HCT116 (cell line): ENCODE measurements around the gene CHST12. TPM values are rescaled to one million over a fixed set of nuclear protein-coding genes. Genes with fewer than 3 reads are reported as not detected.

ENCODE experiments used
- ATAC-seq: fragments of 200-7000 bp; cut with Tn5 transposase; 2 replicates; pipeline ENCODE4 v1.9.1; 2020; ENCODE audit warnings: mild to moderate bottlenecking, moderate library complexity
- BruUV-seq: library from RNA; stranded (reverse); fragments of 400-500 nt; replicated peaks from 2 replicates; lab custom pipeline; 2021; lab: Mats Ljungman, UMichigan
- CTCF ChIA-PET: fragments of 300-600 bp; sonication (Branson Sonifier 250); formaldehyde crosslinking; loops from one replicate; lab custom pipeline; 2021; ENCODE audit warnings: antibody characterized with exemption; lab: Charles Lee
- POLR2A ChIA-PET: fragments of 300-600, 350-600 bp; sonication (Branson Sonifier 250); formaldehyde crosslinking; loops from one replicate; lab custom pipeline; 2021; ENCODE audit warnings: antibody characterized with exemption; lab: Charles Lee
- RAD21 ChIA-PET, 2 experiments: fragments of 300-600 bp; sonication (Branson Sonifier 250); formaldehyde crosslinking; loops; one replicate each; lab custom pipeline; 2023; ENCODE audit warnings: low total read pairs in 2 of 2; ENCODE audit not compliant: uncharacterized antibody in 2 of 2, unreplicated experiment in 2 of 2, low non-redundant PET in 1 of 2; lab: Charles Lee
- DNase-seq: peaks from one replicate; pipeline ENCODE4 v3.0.0-alpha.2; 2010; ENCODE audit warnings: low read depth, low spot score
- H2AFZ ChIP-seq: fragments of 200-600 bp; shearing (Covaris generic), sonication (generic); 2 replicates; pipeline ENCODE4 v1.6.1; 2017; ENCODE audit warnings: low read depth, mixed run types, mixed read lengths, antibody characterized with exemption, low read length; ENCODE audit not compliant: poor library complexity, severe bottlenecking
- H3K27ac ChIP-seq: 2 replicates; pipeline ENCODE4 v1.5.1; 2012; ENCODE audit warnings: low read depth, low read length
- H3K27me3 ChIP-seq: fragments of 200-600 bp; sonication (generic); 2 replicates; pipeline ENCODE4 v1.6.1; 2016; ENCODE audit warnings: mixed run types, low read length, mixed read lengths; ENCODE audit not compliant: insufficient read depth
- H3K36me3 ChIP-seq, 2 experiments: fragments of 200-500 bp in 1 of 2; fragments of 200-600 bp in 1 of 2; sonication (Bioruptor generic) in 1 of 2; sonication (generic) in 1 of 2; 2 replicates each; pipeline versions ENCODE4 v1.5.1 to v1.6.1; 2014 to 2016; ENCODE audit warnings: low read length in 2 of 2, inconsistent platforms in 1 of 2, mixed read lengths in 1 of 2, mixed run types in 1 of 2; ENCODE audit not compliant: insufficient read depth in 2 of 2, control insufficient read depth in 1 of 2
- H3K4me1 ChIP-seq, 2 experiments: fragments of 200-600 bp in 1 of 2; sonication (generic) in 1 of 2; 2 replicates each; pipeline versions ENCODE4 v1.5.1 to v1.6.1; 2012 to 2017; ENCODE audit warnings: low read length in 2 of 2, inconsistent platforms in 1 of 2, mild to moderate bottlenecking in 1 of 2, mixed read lengths in 1 of 2, mixed run types in 1 of 2, moderate library complexity in 1 of 2; ENCODE audit not compliant: insufficient read depth in 2 of 2, control insufficient read depth in 1 of 2
- H3K4me2 ChIP-seq: fragments of 200-600 bp; sonication (generic); 2 replicates; pipeline ENCODE4 v1.6.1; 2017; ENCODE audit warnings: mixed run types, low read length, mixed read lengths
- H3K4me3 ChIP-seq, 2 experiments: fragments of 200-600 bp in 1 of 2; sonication (generic) in 1 of 2; replicated peaks in 1 of 2; 2 replicates each; pipeline ENCODE4 v1.5.1; 2011 to 2016; ENCODE audit warnings: low read length in 2 of 2, control low read depth in 1 of 2, low read depth in 1 of 2, mild to moderate bottlenecking in 1 of 2, mixed read lengths in 1 of 2, mixed run types in 1 of 2
- H3K79me2 ChIP-seq: fragments of 200-600 bp; sonication (generic); 2 replicates; pipeline ENCODE4 v1.6.1; 2017; ENCODE audit warnings: mild to moderate bottlenecking, mixed run types, low read length, moderate library complexity, mixed read lengths; ENCODE audit not compliant: insufficient read depth
- H3K9ac ChIP-seq: fragments of 200-600 bp; sonication (generic); 2 replicates; pipeline ENCODE4 v1.6.1; 2016; ENCODE audit warnings: low read length, mixed read lengths
- H3K9me2 ChIP-seq: fragments of 200-600 bp; sonication (generic), shearing (Covaris generic); 2 replicates; pipeline ENCODE4 v1.6.1; 2017; ENCODE audit warnings: mixed run types, mild to moderate bottlenecking, moderate library complexity; ENCODE audit not compliant: insufficient read depth
- H3K9me3 ChIP-seq, 2 experiments: fragments of 200-500 bp in 1 of 2; fragments of 200-600 bp in 1 of 2; sonication (Bioruptor generic) in 1 of 2; sonication (generic) in 1 of 2; 2 replicates each; pipeline ENCODE4 v1.6.1; 2014 to 2017; ENCODE audit warnings: low read length in 2 of 2, mixed read lengths in 2 of 2, inconsistent platforms in 1 of 2, low read depth in 1 of 2, mild to moderate bottlenecking in 1 of 2, mixed run types in 1 of 2, moderate library complexity in 1 of 2; ENCODE audit not compliant: control insufficient read depth in 1 of 2, insufficient read depth in 1 of 2
- H4K20me1 ChIP-seq: fragments of 200-600 bp; sonication (generic), shearing (Covaris generic); 2 replicates; pipeline ENCODE4 v1.6.1; 2017; ENCODE audit warnings: mixed run types, mild to moderate bottlenecking, moderate library complexity; ENCODE audit not compliant: insufficient read depth
- CEBPB ChIP-seq: IDR thresholded peaks from 2 replicates; pipeline ENCODE4 v1.6.1; 2012; ENCODE audit warnings: low read depth
- CTCF ChIP-seq, 3 experiments: fragments of 200-600 bp in 1 of 3; sonication (generic) in 1 of 3; IDR thresholded peaks in 2 of 3; conservative IDR thresholded peaks in 1 of 3; 2 replicates each; pipeline ENCODE4 v1.5.1; 2012 to 2017; ENCODE audit warnings: low read depth in 2 of 3, low read length in 2 of 3, antibody characterized with exemption in 1 of 3, borderline replicate concordance in 1 of 3, control low read depth in 1 of 3, mild to moderate bottlenecking in 1 of 3, mixed read lengths in 1 of 3, mixed run types in 1 of 3, moderate library complexity in 1 of 3; ENCODE audit not compliant: insufficient read depth in 1 of 3
- EZH2 ChIP-seq: fragments of 200-600 bp; sonication (generic); IDR thresholded peaks from 2 replicates; pipeline ENCODE4 v1.6.1; 2017; ENCODE audit warnings: antibody characterized with exemption, mixed run types
- FOSL1 ChIP-seq: IDR thresholded peaks from 2 replicates; pipeline ENCODE4 v1.6.1; 2012; ENCODE audit warnings: low read depth
- JUND ChIP-seq: IDR thresholded peaks from 2 replicates; pipeline ENCODE4 v1.6.1; 2012
- POLR2A ChIP-seq: IDR thresholded peaks from 2 replicates; pipeline ENCODE4 v1.7.0; 2011; ENCODE audit warnings: borderline replicate concordance; ENCODE audit not compliant: insufficient read depth, insufficient read length; ENCODE audit errors: extremely low read depth
- POLR2AphosphoS5 ChIP-seq: IDR thresholded peaks from 2 replicates; pipeline ENCODE4 v1.6.1; 2011; ENCODE audit warnings: mild to moderate bottlenecking, low read depth, low read length, moderate library complexity
- REST ChIP-seq: IDR thresholded peaks from 2 replicates; pipeline ENCODE4 v1.6.1; 2012; ENCODE audit warnings: low read depth
- YY1 ChIP-seq: IDR thresholded peaks from 2 replicates; pipeline ENCODE4 v1.6.1; 2011; ENCODE audit warnings: low read length, low read depth, moderate library complexity, mild to moderate bottlenecking; ENCODE audit not compliant: insufficient replicate concordance; ENCODE audit errors: extremely low read depth
- intact Hi-C: fragments of 100-400 bp; cut with micrococcal nuclease; formaldehyde crosslinking; loops from 2 replicates; pipeline ENCODE4 v1.10.0; 2022
- total RNA-seq: library from RNA; stranded (reverse); gene quantifications from one replicate; pipeline ENCODE4 v1.2.1, GENCODE V29; 2021; ENCODE audit not compliant: unreplicated experiment

CHST12 gene
- total RNA-seq, 1 experiment from 2014 or later, result 14.2 TPM

GRCh38 chr7:2381881-2382509, 21.4 kb upstream of the CHST12 start:
- no peaks in the 10 kb centered on the region for H3K27me3 ChIP-seq
- H2AFZ ChIP-seq, result no peak overlapping the region
- RAD21 ChIA-PET, result no interaction called here
- POLR2A ChIA-PET, result no interaction called here
- peaks cover 18% of the 10 kb centered on the region for H3K79me2 ChIP-seq
- no peak overlapping the region; the same call in 1 of the 2 replicates for H3K27ac ChIP-seq
- ATAC-seq, result no peak
- H3K4me1 ChIP-seq, result peaks cover 3 to 6% of the 10 kb centered on the region in 2 experiments
- no peak overlapping the region for H3K4me2 ChIP-seq
- TF ChIP-seq POLR2AphosphoS5, result 0 out of 2 replicates have a peak, but pooled peaks have one; percentile 8
- no peak for TF ChIP-seq POLR2A
- TF ChIP-seq, all 23 proteins: peak for 1
- Histone ChIP-seq H4K20me1 (no peaks in the 10 kb centered on the region), H3K9me3 (no peaks in the 10 kb centered on the region), H3K4me3 (no peak overlapping the region), H3K9me2 (no peaks in the 10 kb centered on the region), H3K9ac (no peak overlapping the region), H3K36me3 (peaks cover 23 to 29% of the 10 kb centered on the region in 2 experiments; a peak in 3 of 4 replicates)
- BruUV-seq, result no TSS peak
- DNase-seq, result no peak
- CTCF ChIA-PET, result no interaction called here
- intact Hi-C loops, result no loop called here

GRCh38 chr7:2383543-2384274, 19.7 kb upstream of the CHST12 start:
- H3K4me3 ChIP-seq, result no peak overlapping the region
- no peaks in the 10 kb centered on the region for H3K9me2 ChIP-seq
- peaks cover 14 to 25% of the 10 kb centered on the region in 2 experiments; a peak in 3 of 4 replicates for H3K36me3 ChIP-seq
- peaks cover 3 to 6% of the 10 kb centered on the region in 2 experiments for H3K4me1 ChIP-seq
- no peaks in the 10 kb centered on the region for H3K27me3 ChIP-seq
- CTCF ChIA-PET, result interaction anchor here (1.2 to 1.9 kb wide), 2 partner anchors 48 to 85 kb away, joined by 4 to 10 read pairs; no protein-coding TSS in a partner anchor
- H3K9me3 ChIP-seq, result no peaks in the 10 kb centered on the region
- no peak overlapping the region for H3K9ac ChIP-seq
- H3K79me2 ChIP-seq, result peaks cover 8% of the 10 kb centered on the region; the same call in 1 of the 2 replicates
- H4K20me1 ChIP-seq, result no peaks in the 10 kb centered on the region
- H2AFZ ChIP-seq, result no peak overlapping the region
- POLR2A ChIA-PET, result no interaction called here
- H3K4me2 ChIP-seq, result no peak overlapping the region
- intact Hi-C loops, result no loop called here
- H3K27ac ChIP-seq, result no peak overlapping the region
- no TSS peak for BruUV-seq
- ATAC-seq (peak; percentile 10; the same call in 1 of the 2 replicates), DNase-seq (no peak)
- RAD21 ChIA-PET, result no interaction called here
- TF ChIP-seq YY1 (no peak), JUND (no peak), CEBPB (no peak), FOSL1 (no peak), POLR2AphosphoS5 (no peak), REST (no peak), CTCF (IDR thresholded peaks at IDR 0.05 in 2 of 3, conservative IDR thresholded peaks at IDR 0.05 in 1 of 3; ENCODE audit: borderline replicate concordance in 1 of 3, insufficient read depth in 1 of 3, low read depth in 2 of 3, low read length in 2 of 3) (no peak), EZH2 (no peak)
